GM10248 (cell line): ENCODE results near the gene GTF2H4.
"Not testable (repeated sequence)": the region's sequence is repeated elsewhere in the genome, so short reads cannot be mapped to it uniquely, and the experiment has no call there.

Experiments
- CTCF ChIA-PET: fragments of 300-600 bp; sonication (Branson Sonifier 250); formaldehyde crosslinking; extraction: SDS; loops from one replicate; lab custom pipeline; 2021; ENCODE audit warnings: antibody characterized with exemption; lab: Yijun Ruan, JAX
- POLR2A ChIA-PET: fragments of 350-650 bp; sonication (Branson Sonifier 250); formaldehyde crosslinking; extraction: SDS; loops from one replicate; lab custom pipeline; 2020; ENCODE audit warnings: antibody characterized with exemption; lab: Yijun Ruan, JAX
- DNase-seq: peaks from one replicate; pipeline ENCODE4 v3.0.0; 2012; ENCODE audit errors: extremely low spot score
- CTCF ChIP-seq: IDR thresholded peaks from 2 replicates; pipeline ENCODE4 v1.5.1; 2012; ENCODE audit warnings: mild to moderate bottlenecking, low read depth; ENCODE audit errors: extremely low read depth, missing control alignments, control extremely low read depth

The GTF2H4 gene

GRCh38 chr6:30907758-30908591, at the start of gene GTF2H4:
TSS of gene GTF2H4 (plus strand) at chr6:30908207.
- CTCF ChIA-PET, result interaction anchor here (1.0 to 1.5 kb wide), 6 partner anchors 29 to 179 kb away, joined by 3 to 5 read pairs (median 3); no protein-coding TSS in a partner anchor
- no peak for TF ChIP-seq CTCF
- DNase-seq, result peak; percentile 94
- POLR2A ChIA-PET, result no interaction called here

- DNase-seq, POLR2A ChIA-PET: not testable (repeated sequence)
- CTCF ChIA-PET, result interaction anchor here (1.0 kb wide), 1 partner anchor 129 kb away, joined by 3 read pairs; no protein-coding TSS in a partner anchor
Observed at GRCh38 chr6:30859726-30860125, 48.3 kb upstream of the GTF2H4 start.

- DNase-seq, result no peak
- POLR2A ChIA-PET, result no interaction called here
- CTCF ChIA-PET, result interaction anchor here (1.4 to 1.5 kb wide), 2 partner anchors 32 to 39 kb away, joined by 3 to 5 read pairs; no protein-coding TSS in a partner anchor
- no peak for TF ChIP-seq CTCF
Observed at GRCh38 chr6:30861257-30862048, 46.6 kb upstream of the GTF2H4 start.

GRCh38 chr6:30862156-30862875, 45.7 kb upstream of the GTF2H4 start:
- DNase-seq, result no peak
- POLR2A ChIA-PET, result no interaction called here
- CTCF ChIA-PET, result interaction anchor here (1.4 to 1.5 kb wide), 2 partner anchors 33 to 40 kb away, joined by 3 to 5 read pairs; no protein-coding TSS in a partner anchor
- no peak for TF ChIP-seq CTCF

GRCh38 chr6:30864325-30864724, 43.7 kb upstream of the GTF2H4 start:
- TF ChIP-seq CTCF, result no peak
- ChIA-PET CTCF (no interaction called here), POLR2A (no interaction called here)
- DNase-seq, result no peak

- ChIA-PET CTCF (interaction anchor here (1.6 kb wide), 1 partner anchor 41 kb away, joined by 4 read pairs; no protein-coding TSS in a partner anchor), POLR2A (interaction anchor here (0.6 kb wide), 1 partner anchor 48 kb away, joined by 4 read pairs; no protein-coding TSS in a partner anchor)
- DNase-seq, result not testable (repeated sequence)
Observed at GRCh38 chr6:30869241-30869749, 38.7 kb upstream of the GTF2H4 start.

GRCh38 chr6:30870546-30870945, 37.5 kb upstream of the GTF2H4 start:
- ChIA-PET CTCF (no interaction called here), POLR2A (no interaction called here)
- TF ChIP-seq CTCF, result no peak
- no peak for DNase-seq
